ENCODE data around the gene LARP4.
"Not testable (repeated sequence)": the region's sequence is repeated elsewhere in the genome, so short reads cannot be mapped to it uniquely, and the experiment has no call there.

The LARP4 gene

DNA sequence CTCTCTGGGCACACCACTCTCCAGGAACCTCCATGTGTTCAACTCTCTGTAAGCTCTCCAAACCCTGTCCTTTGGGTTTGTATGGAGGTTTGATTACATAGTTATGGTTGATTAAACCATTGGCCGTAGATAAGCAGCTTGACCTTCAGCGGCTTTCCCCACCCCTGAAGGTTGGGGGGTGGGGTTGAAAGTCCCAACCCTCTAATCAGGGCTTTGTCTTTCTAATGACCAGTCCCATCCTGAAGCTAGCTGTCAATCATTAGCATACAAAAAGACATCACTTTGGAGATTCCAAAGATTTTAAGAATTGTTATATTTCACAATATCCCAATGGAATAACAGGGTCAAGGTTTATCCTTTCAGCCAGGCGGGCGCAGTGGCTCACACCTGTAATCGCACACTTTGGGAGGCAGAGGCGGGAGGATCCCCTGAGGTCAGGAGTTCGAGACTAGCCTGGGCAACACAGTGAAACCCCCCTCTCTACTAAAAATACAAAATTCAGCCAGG, 12.7 kb upstream of the LARP4 start:
- H3K9me3 ChIP-seq (ENCODE audit: insufficient read depth, low read length, severe bottlenecking): no peaks in the 10 kb centered on the region
- TF ChIP-seq CTCF (IDR thresholded peaks at IDR 0.05; ENCODE audit: borderline replicate concordance, extremely low read depth, low read length, poor library complexity, severe bottlenecking): no peak
- no peak for TF ChIP-seq EZH2 (IDR thresholded peaks at IDR 0.05; ENCODE audit: borderline replicate concordance, low read depth, low read length, severe bottlenecking)
- H4K20me1 ChIP-seq (ENCODE audit: insufficient read depth, low read length): no peaks in the 10 kb centered on the region
- no peaks in the 10 kb centered on the region; the same call in 1 of the 2 replicates for H3K4me1 ChIP-seq (ENCODE audit: insufficient read depth, low read length)
- no peaks in the 10 kb centered on the region for H3K36me3 ChIP-seq (ENCODE audit: insufficient read depth, low read length)
- H3K9ac ChIP-seq (ENCODE audit: low read depth, low read length): no peak overlapping the region
- no peak overlapping the region for H3K27ac ChIP-seq (ENCODE audit: low read length)
- no peak for DNase-seq
- H3K27me3 ChIP-seq (ENCODE audit: insufficient read depth, low read length, poor library complexity): no peaks in the 10 kb centered on the region
- H3K4me3 ChIP-seq (ENCODE audit: low read depth in 1 of 2, low read length in 2 of 2): no peak overlapping the region
- ATAC-seq (ENCODE audit: insufficient read depth, low read depth): no peak
- H2AFZ ChIP-seq (ENCODE audit: low read depth, low read length): no peak overlapping the region
- H3K4me2 ChIP-seq (ENCODE audit: insufficient read depth, low read length): no peak overlapping the region
- H3K79me2 ChIP-seq (ENCODE audit: insufficient read depth, low read length): no peaks in the 10 kb centered on the region

- not testable (repeated sequence) for H3K4me1 ChIP-seq (ENCODE audit: insufficient read depth, low read length); H3K36me3 ChIP-seq (ENCODE audit: insufficient read depth, low read length); H3K27me3 ChIP-seq (ENCODE audit: insufficient read depth, low read length, poor library complexity); H3K79me2 ChIP-seq (ENCODE audit: insufficient read depth, low read length); H3K9ac ChIP-seq (ENCODE audit: low read depth, low read length); H3K27ac ChIP-seq (ENCODE audit: low read length); DNase-seq; H3K4me2 ChIP-seq (ENCODE audit: insufficient read depth, low read length); H4K20me1 ChIP-seq (ENCODE audit: insufficient read depth, low read length); H2AFZ ChIP-seq (ENCODE audit: low read depth, low read length); H3K4me3 ChIP-seq (ENCODE audit: low read depth in 1 of 2, low read length in 2 of 2); ATAC-seq (ENCODE audit: insufficient read depth, low read depth); H3K9me3 ChIP-seq (ENCODE audit: insufficient read depth, low read length, severe bottlenecking)
These were observed 11.9 kb upstream of the LARP4 start for GRCh38 chr12:50388793-50389192.

DNA sequence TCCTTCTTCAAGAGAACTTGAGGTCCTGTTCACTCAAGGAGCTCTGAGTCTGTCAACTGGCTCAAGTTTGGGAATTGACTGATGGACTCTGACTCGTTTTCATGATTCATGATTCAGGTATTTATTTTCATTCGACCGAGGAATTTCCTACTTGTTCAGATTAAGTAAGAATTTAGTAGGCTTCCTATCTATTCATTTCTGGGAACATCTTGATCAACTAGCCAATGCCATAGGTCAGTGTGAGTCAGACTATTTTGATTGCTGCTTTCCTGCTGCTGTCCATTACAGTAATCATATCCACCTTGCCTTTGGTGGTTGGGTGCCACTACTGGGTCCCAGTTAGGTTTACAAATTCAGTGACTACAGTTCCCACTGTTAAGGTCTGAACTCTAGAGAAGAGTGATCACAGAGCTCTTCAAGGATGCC, 10.4 kb upstream of the LARP4 start:
- Histone ChIP-seq H3K9me3 (ENCODE audit: insufficient read depth, low read length, severe bottlenecking) (no peaks in the 10 kb centered on the region), H4K20me1 (ENCODE audit: insufficient read depth, low read length) (no peaks in the 10 kb centered on the region), H3K4me2 (ENCODE audit: insufficient read depth, low read length) (no peak overlapping the region), H3K79me2 (ENCODE audit: insufficient read depth, low read length) (no peaks in the 10 kb centered on the region), H3K36me3 (ENCODE audit: insufficient read depth, low read length) (no peaks in the 10 kb centered on the region), H3K9ac (ENCODE audit: low read depth, low read length) (no peak overlapping the region), H3K27me3 (ENCODE audit: insufficient read depth, low read length, poor library complexity) (no peaks in the 10 kb centered on the region), H3K27ac (ENCODE audit: low read length) (no peak overlapping the region), H3K4me1 (ENCODE audit: insufficient read depth, low read length) (no peaks in the 10 kb centered on the region), H3K4me3 (ENCODE audit: low read depth in 1 of 2, low read length in 2 of 2) (no peak overlapping the region), H2AFZ (ENCODE audit: low read depth, low read length) (no peak overlapping the region)
- no peak for DNase-seq
- ATAC-seq (ENCODE audit: insufficient read depth, low read depth): no peak
- TF ChIP-seq EZH2 (IDR thresholded peaks at IDR 0.05; ENCODE audit: borderline replicate concordance, low read depth, low read length, severe bottlenecking): no peak
- no peak for TF ChIP-seq CTCF (IDR thresholded peaks at IDR 0.05; ENCODE audit: borderline replicate concordance, extremely low read depth, low read length, poor library complexity, severe bottlenecking)

DNA sequence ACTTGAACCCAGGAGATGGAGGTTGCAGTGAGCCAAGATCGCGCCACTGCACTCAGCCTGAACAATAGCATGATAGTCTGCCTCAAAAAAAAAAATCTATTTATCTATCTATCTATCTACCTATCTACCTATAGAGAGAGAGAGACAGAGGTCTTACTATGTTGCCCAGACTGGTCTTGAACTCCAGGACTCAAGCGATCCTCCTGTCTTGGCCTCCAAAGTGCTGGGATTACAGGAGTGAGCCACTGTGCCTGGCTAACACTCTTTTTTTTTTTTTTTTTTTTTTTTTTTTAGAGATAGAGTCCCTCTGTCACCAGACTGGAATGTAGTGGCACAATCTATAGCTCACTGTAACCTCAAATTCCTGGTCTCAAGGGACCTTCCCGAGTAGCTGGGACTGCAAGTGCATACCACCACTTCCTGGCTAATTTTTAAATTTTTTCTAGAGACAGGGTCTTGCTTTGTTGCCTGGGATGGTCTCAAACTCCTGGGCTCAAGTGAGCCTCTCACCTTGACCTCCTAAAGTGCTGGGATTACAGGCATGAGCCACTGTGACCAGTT, 6.1 kb upstream of the LARP4 start:
- H3K27me3 ChIP-seq (ENCODE audit: insufficient read depth, low read length, poor library complexity): no peaks in the 10 kb centered on the region
- no peak overlapping the region for H3K9ac ChIP-seq (ENCODE audit: low read depth, low read length)
- H3K4me2 ChIP-seq (ENCODE audit: insufficient read depth, low read length): no peak overlapping the region
- TF ChIP-seq EZH2 (IDR thresholded peaks at IDR 0.05; ENCODE audit: borderline replicate concordance, low read depth, low read length, severe bottlenecking): no peak
- TF ChIP-seq CTCF (IDR thresholded peaks at IDR 0.05; ENCODE audit: borderline replicate concordance, extremely low read depth, low read length, poor library complexity, severe bottlenecking): no peak
- H3K4me1 ChIP-seq (ENCODE audit: insufficient read depth, low read length): no peaks in the 10 kb centered on the region; the same call in 1 of the 2 replicates
- ATAC-seq (ENCODE audit: insufficient read depth, low read depth) (no peak), DNase-seq (no peak)
- no peaks in the 10 kb centered on the region for H4K20me1 ChIP-seq (ENCODE audit: insufficient read depth, low read length)
- no peak overlapping the region for H3K27ac ChIP-seq (ENCODE audit: low read length)
- H3K79me2 ChIP-seq (ENCODE audit: insufficient read depth, low read length): no peaks in the 10 kb centered on the region
- no peaks in the 10 kb centered on the region for H3K9me3 ChIP-seq (ENCODE audit: insufficient read depth, low read length, severe bottlenecking)
- no peak overlapping the region for H2AFZ ChIP-seq (ENCODE audit: low read depth, low read length)
- H3K36me3 ChIP-seq (ENCODE audit: insufficient read depth, low read length): no peaks in the 10 kb centered on the region
- no peak overlapping the region for H3K4me3 ChIP-seq (ENCODE audit: low read depth in 1 of 2, low read length in 2 of 2)

Measured in DND-41 (cell line).